Liver (tissue), 9 donors: ENCODE data around the gene SPEG. TPM values are rescaled to one million over a fixed set of nuclear protein-coding genes. Genes with fewer than 3 reads are reported as not detected.

Experiments used
- DNase-seq: peaks from one replicate; pipeline ENCODE4 v3.0.0-alpha.2; 2017; ENCODE audit warnings: low spot score
- H3K27ac ChIP-seq, 2 donors: one replicate each; pipeline ENCODE4 v1.7.0; 2013; ENCODE audit warnings: inconsistent platforms in 2 of 2, low read length in 2 of 2, control low read depth in 1 of 2, low read depth in 1 of 2, mild to moderate bottlenecking in 1 of 2
- H3K27me3 ChIP-seq, 4 donors: one replicate each; pipeline versions ENCODE4 v1.6.1 to v1.7.0; 2013; ENCODE audit warnings: low read length in 3 of 4, inconsistent platforms in 1 of 4, mild to moderate bottlenecking in 1 of 4, moderate library complexity in 1 of 4; ENCODE audit not compliant: control insufficient read depth in 4 of 4, insufficient read depth in 4 of 4
- H3K36me3 ChIP-seq, 4 donors: one replicate each; pipeline versions ENCODE4 v1.6.1 to v1.7.0; 2013; ENCODE audit warnings: low read length in 3 of 4, mild to moderate bottlenecking in 3 of 4, low read depth in 1 of 4, moderate library complexity in 1 of 4; ENCODE audit not compliant: control insufficient read depth in 4 of 4, insufficient read depth in 3 of 4
- H3K4me1 ChIP-seq, 4 donors: one replicate each; pipeline versions ENCODE4 v1.6.1 to v1.7.0; 2013; ENCODE audit warnings: low read length in 3 of 4, mild to moderate bottlenecking in 3 of 4, moderate library complexity in 1 of 4; ENCODE audit not compliant: control insufficient read depth in 4 of 4, insufficient read depth in 4 of 4
- H3K4me3 ChIP-seq, 3 donors: one replicate each; pipeline versions ENCODE4 v1.6.1 to v1.7.0; 2013; ENCODE audit warnings: low read length in 3 of 3, control low read depth in 1 of 3, low read depth in 1 of 3, mild to moderate bottlenecking in 1 of 3
- H3K9ac ChIP-seq, 2 donors: one replicate each; pipeline ENCODE4 v1.7.0; 2013; ENCODE audit warnings: low read length in 2 of 2, mild to moderate bottlenecking in 2 of 2, moderate library complexity in 2 of 2, control low read depth in 1 of 2, low read depth in 1 of 2
- H3K9me3 ChIP-seq, 4 donors: one replicate each; pipeline versions ENCODE4 v1.6.1 to v1.7.0; 2013; ENCODE audit warnings: low read length in 3 of 4; ENCODE audit not compliant: control insufficient read depth in 4 of 4
- ATF3 ChIP-seq: IDR thresholded peaks from 2 replicates; pipeline ENCODE4 v1.6.1; 2016; ENCODE audit warnings: antibody characterized with exemption
- CTCF ChIP-seq: fragments of 150-350 bp; IDR thresholded peaks from 2 replicates; pipeline ENCODE4 v1.5.1; 2017; ENCODE audit warnings: improper control_type of control experiment, low read depth, low read length; ENCODE audit not compliant: missing input control
- FOXA1 ChIP-seq: IDR thresholded peaks from 2 replicates; pipeline ENCODE4 v1.6.1; 2016; ENCODE audit warnings: antibody characterized with exemption
- FOXA2 ChIP-seq: IDR thresholded peaks from 2 replicates; pipeline ENCODE4 v1.6.1; 2016; ENCODE audit warnings: antibody characterized with exemption
- HNF4A ChIP-seq, 2 donors: conservative IDR thresholded peaks; 2 replicates each; pipeline ENCODE4 v1.6.1; 2016; ENCODE audit warnings: antibody characterized with exemption in 2 of 2, mild to moderate bottlenecking in 2 of 2
- JUND ChIP-seq, 2 donors: IDR thresholded peaks; 2 replicates each; pipeline ENCODE4 v1.6.1; 2016; ENCODE audit warnings: antibody characterized with exemption in 2 of 2
- NR2F2 ChIP-seq: IDR thresholded peaks from 2 replicates; pipeline ENCODE4 v1.6.1; 2016; ENCODE audit warnings: antibody characterized with exemption
- RAD21 ChIP-seq, 2 donors: IDR thresholded peaks; 2 replicates each; pipeline ENCODE4 v1.6.1; 2016; ENCODE audit warnings: antibody characterized with exemption in 2 of 2, mild to moderate bottlenecking in 2 of 2
- SP1 ChIP-seq: IDR thresholded peaks from 2 replicates; pipeline ENCODE4 v1.6.1; 2018; ENCODE audit warnings: antibody characterized with exemption, mild to moderate bottlenecking
- TAF1 ChIP-seq: conservative IDR thresholded peaks from 2 replicates; pipeline ENCODE4 v1.6.1; 2016; ENCODE audit warnings: antibody characterized with exemption, mild to moderate bottlenecking
- ZBTB33 ChIP-seq: IDR thresholded peaks from 2 replicates; pipeline ENCODE4 v1.6.1; 2016; ENCODE audit warnings: antibody characterized with exemption
- WGBS: extraction: QIAGEN DNeasy Blood & Tissue Kit; methylation state at CpG from one replicate; pipeline ENCODE4 v1.1.7; 2013; 5-methylcytosine and 5-hydroxymethylcytosine counted together
- polyA plus RNA-seq, 2 donors: library from polyadenylated mRNA; stranded (reverse) in 1 of 2; unstranded in 1 of 2; fragments of 200-250 nt in 1 of 2; fragments of >200 nt in 1 of 2; fragmentation: Nextera tagmentation in 1 of 2; extraction: Ambion mirVana in 1 of 2; gene quantifications; one replicate each; pipeline versions ENCODE4 v1.2.1 to v1.2.3, GENCODE V29; 2013 to 2015
- total RNA-seq, 2 donors: library from RNA; depleted of rRNA; stranded (reverse); fragments of >200 nt; gene quantifications; one replicate each; pipeline ENCODE4 v1.2.3, GENCODE V29; 2014
- donor health status: healthy.
- donor health status: healthy.
- donor health status: healthy.
- donor health status: healthy.
- donor health status: healthy.

The SPEG gene
- total and polyA plus RNA-seq, 4 donors, result 0.51 to 0.96 (median 0.66) TPM

- TF ChIP-seq RAD21 (IDR thresholded peaks at IDR 0.05) (peak in 1 of 2 donors; percentile 81), FOXA1 (no peak), CTCF (peak; percentile 87)
- H3K4me3 ChIP-seq, result no peak overlapping the region
- H3K36me3 ChIP-seq, result no peaks in the 10 kb centered on the region
- H3K4me1 ChIP-seq, result no peaks in the 10 kb centered on the region
- H3K27me3 ChIP-seq, result peaks cover 0 to 2% (median 0%) of the 10 kb centered on the region in 4 donors
- H3K9ac ChIP-seq, result no peak overlapping the region
- no peak overlapping the region for H3K27ac ChIP-seq
- no peaks in the 10 kb centered on the region for H3K9me3 ChIP-seq
- 48% methylated on average over 14 of the region's 14 CpGs for WGBS
- DNase-seq, result peak; percentile 73
Observed at GRCh38 chr2:219459460-219460311, 25.0 kb downstream of the SPEG start.

- Histone ChIP-seq H3K27ac (no peak overlapping the region), H3K4me3 (no peak overlapping the region), H3K27me3 (peaks cover 0 to 2% (median 0%) of the 10 kb centered on the region in 4 donors), H3K9me3 (no peaks in the 10 kb centered on the region), H3K36me3 (no peaks in the 10 kb centered on the region), H3K9ac (no peak overlapping the region), H3K4me1 (no peaks in the 10 kb centered on the region)
- TF ChIP-seq FOXA2, result no peak
- no peak for TF ChIP-seq CTCF
- no peak for TF ChIP-seq RAD21 (IDR thresholded peaks at IDR 0.05)
- TF ChIP-seq ZBTB33, result no peak
- no peak for DNase-seq
- 52% methylated on average over 18 of the region's 18 CpGs for WGBS
Observed at GRCh38 chr2:219460424-219460926, 25.8 kb downstream of the SPEG start.

- Histone ChIP-seq H3K4me3 (no peak overlapping the region), H3K9me3 (no peaks in the 10 kb centered on the region), H3K9ac (no peak overlapping the region), H3K27ac (no peak overlapping the region), H3K4me1 (no peaks in the 10 kb centered on the region), H3K36me3 (no peaks in the 10 kb centered on the region), H3K27me3 (peaks cover 0 to 2% (median 0%) of the 10 kb centered on the region in 4 donors)
- 27% methylated on average over 11 of the region's 11 CpGs for WGBS
- DNase-seq, result no peak
- TF ChIP-seq CTCF (no peak), ATF3 (no peak), SP1 (no peak), FOXA1 (no peak), HNF4A (conservative IDR thresholded peaks at IDR 0.05) (no peak), NR2F2 (no peak), JUND (IDR thresholded peaks at IDR 0.05) (no peak), TAF1 (no peak)
Observed at GRCh38 chr2:219461047-219461514, 26.4 kb downstream of the SPEG start.
